HepG2 (cell line): ENCODE results near the gene TIMM17B. TPM values are rescaled to one million over a fixed set of nuclear protein-coding genes. Genes with fewer than 3 reads are reported as not detected.

Source experiments
- ATAC-seq: fragments of 200-7000 bp; cut with Tn5 transposase; 3 replicates; pipeline ENCODE4 v1.9.1; 2020; ENCODE audit warnings: mild to moderate bottlenecking, moderate library complexity
- BruUV-seq: library from RNA; stranded (reverse); fragments of 400-500 nt; replicated peaks from 2 replicates; lab custom pipeline; 2021; lab: Mats Ljungman, UMichigan
- CTCF ChIA-PET: fragments of 300-600 bp; formaldehyde crosslinking; extraction: SDS; loops from one replicate; lab custom pipeline; 2021; ENCODE audit warnings: low total read pairs, inconsistent platforms, low intra/inter-chr PET ratio; lab: Yijun Ruan, JAX
- POLR2A ChIA-PET: fragments of 350-600 bp; sonication (Branson Sonifier 250); formaldehyde crosslinking; loops from one replicate; lab custom pipeline; 2020; ENCODE audit warnings: antibody characterized with exemption, inconsistent platforms; lab: Yijun Ruan, JAX
- DNase-seq: peaks from one replicate; pipeline ENCODE4 v3.0.0-alpha.2; 2015; ENCODE audit warnings: low spot score
- FAIRE-seq: peaks from 3 replicates; lab custom pipeline; 2011; peaks lifted over from hg19 to GRCh38; lab: Jason Lieb, UNC
- H2AFZ ChIP-seq: one replicate; pipeline ENCODE4 v1.6.1; 2011; ENCODE audit warnings: low read length, inconsistent platforms
- H3K27ac ChIP-seq: fragments of 300-600 bp; 3 replicates; pipeline ENCODE4 v1.8.0; 2011; ENCODE audit warnings: mixed run types, mild to moderate bottlenecking, mixed read lengths, low read length, inconsistent platforms; ENCODE audit not compliant: insufficient read depth; ENCODE audit errors: extremely low read length
- H3K27me3 ChIP-seq, 2 experiments: fragments of 200-600 bp in 1 of 2; 2 replicates in 1 of 2; 3 replicates in 1 of 2; pipeline versions ENCODE4 v1.6.0 to v1.8.0; 2011; ENCODE audit warnings: low read length in 2 of 2, mild to moderate bottlenecking in 2 of 2, moderate library complexity in 2 of 2, inconsistent platforms in 1 of 2; ENCODE audit not compliant: insufficient read depth in 2 of 2, control insufficient read depth in 1 of 2
- H3K36me3 ChIP-seq, 2 experiments: fragments of 200-600 bp in 1 of 2; replicated peaks in 1 of 2; 2 replicates in 1 of 2; 3 replicates in 1 of 2; pipeline versions ENCODE4 v1.5.1 to v1.8.0; 2011; ENCODE audit warnings: low read length in 2 of 2, inconsistent platforms in 1 of 2; ENCODE audit not compliant: insufficient read depth in 2 of 2, control insufficient read depth in 1 of 2
- H3K4me1 ChIP-seq: 2 replicates; pipeline ENCODE4 v1.5.1; 2012; ENCODE audit warnings: low read length, inconsistent platforms; ENCODE audit not compliant: insufficient read depth
- H3K4me2 ChIP-seq: 2 replicates; pipeline ENCODE4 v1.6.0; 2011; ENCODE audit warnings: low read depth, low read length, inconsistent platforms
- H3K4me3 ChIP-seq, 3 experiments: fragments of 200-600 bp in 1 of 3; sonication (generic), shearing (Covaris generic) in 1 of 3; replicated peaks in 1 of 3; 2 replicates each; pipeline ENCODE4 v1.5.1; 2011 to 2016; ENCODE audit warnings: low read length in 3 of 3, inconsistent platforms in 2 of 3, low read depth in 2 of 3, mild to moderate bottlenecking in 2 of 3, control low read depth in 1 of 3, mixed read lengths in 1 of 3; ENCODE audit not compliant: insufficient read depth in 1 of 3
- H3K79me2 ChIP-seq: one replicate; pipeline ENCODE4 v1.6.1; 2011; ENCODE audit warnings: low read length, inconsistent platforms; ENCODE audit not compliant: insufficient read depth
- H3K9ac ChIP-seq: 2 replicates; pipeline ENCODE4 v1.6.0; 2011; ENCODE audit warnings: mild to moderate bottlenecking, low read depth, low read length, inconsistent platforms; ENCODE audit not compliant: insufficient read depth
- H3K9me3 ChIP-seq: 2 replicates; pipeline ENCODE4 v1.5.1; 2012; ENCODE audit warnings: mild to moderate bottlenecking, low read length
- H4K20me1 ChIP-seq: 2 replicates; pipeline ENCODE4 v1.6.0; 2011; ENCODE audit warnings: inconsistent platforms, mild to moderate bottlenecking, low read length, moderate library complexity; ENCODE audit not compliant: insufficient read depth
- CERS6 ChIP-seq: sonication (generic); formaldehyde crosslinking; IDR thresholded peaks from 2 replicates; pipeline ENCODE4 v1.5.0; 2020; ENCODE audit warnings: missing genetic modification reagents
- HOXA5 ChIP-seq: sonication (generic); formaldehyde crosslinking; IDR thresholded peaks from 2 replicates; pipeline ENCODE4 v1.4.0; 2020; ENCODE audit warnings: missing genetic modification reagents
- JARID2 ChIP-seq: sonication (generic); formaldehyde crosslinking; IDR thresholded peaks from 2 replicates; pipeline ENCODE4 v1.8.1; 2023; ENCODE audit warnings: missing genetic modification reagents, inconsistent platforms; ENCODE audit not compliant: insufficient replicate concordance
- KLF15 ChIP-seq: sonication (generic); formaldehyde crosslinking; IDR thresholded peaks from 2 replicates; pipeline ENCODE4 v1.8.1; 2023; ENCODE audit warnings: borderline replicate concordance, mild to moderate bottlenecking, inconsistent platforms, missing genetic modification reagents, mixed read lengths
- MEIS1 ChIP-seq: sonication (generic); formaldehyde crosslinking; IDR thresholded peaks from 2 replicates; pipeline ENCODE4 v1.9.0; 2021; ENCODE audit warnings: mild to moderate bottlenecking, missing genetic modification reagents, moderate library complexity, borderline replicate concordance
- PRDM4 ChIP-seq: sonication (generic); formaldehyde crosslinking; IDR thresholded peaks from 2 replicates; pipeline ENCODE4 v1.9.0; 2021; ENCODE audit warnings: missing genetic modification reagents, borderline replicate concordance
- ZFP90 ChIP-seq: sonication (generic); formaldehyde crosslinking; IDR thresholded peaks from 2 replicates; pipeline ENCODE4 v1.8.0; 2022; ENCODE audit warnings: missing genetic modification reagents, mild to moderate bottlenecking, inconsistent platforms, borderline replicate concordance
- ZNF414 ChIP-seq: sonication (generic); formaldehyde crosslinking; IDR thresholded peaks from 2 replicates; pipeline ENCODE4 v1.5.0; 2020; ENCODE audit warnings: missing genetic modification reagents
- WGBS: methylation state at CpG from one replicate; pipeline ENCODE4 v1.1.6; 2017; ENCODE audit warnings: low lambda C conversion rate; 5-methylcytosine and 5-hydroxymethylcytosine counted together
- in situ Hi-C: cut with HindIII; loops from 2 replicates; pipeline ENCODE4 v1.10.0; 2017; ENCODE audit warnings: low pct_unique_long_range_greater_than_20kb; ENCODE audit not compliant: extremely low pct_ligation_motif_present
- intact Hi-C: fragments of 100-400 bp; cut with micrococcal nuclease; formaldehyde crosslinking; loops from one replicate; pipeline ENCODE4 v1.10.0; 2022; ENCODE audit not compliant: unreplicated experiment
- polyA plus RNA-seq, 8 experiments: library from polyadenylated mRNA; depleted of rRNA in 3 of 8; stranded (reverse) in 7 of 8; unstranded in 1 of 8; fragments of >200 nt; fragmentation: Illumina TruSeq in 4 of 8; extraction: Trizol in 4 of 8; gene quantifications; 2 replicates each; pipeline versions ENCODE4 v1.2.1 to v1.2.3, GENCODE V29; 2011 to 2016; ENCODE audit warnings: low read depth in 4 of 8, missing spikeins in 1 of 8, mixed read lengths in 1 of 8; ENCODE audit not compliant: insufficient read depth in 1 of 8
- total RNA-seq, 5 experiments: library from RNA; depleted of rRNA; stranded (reverse); fragments of >200 nt; fragmentation: Illumina TruSeq; extraction: Trizol; gene quantifications; 2 replicates each; pipeline ENCODE4 v1.2.3, GENCODE V29; 2016; ENCODE audit warnings: low read depth in 1 of 5

TIMM17B gene
- total and polyA plus RNA-seq, 2 of the 13 experiments (the other 11 are each of a cell fraction or from before 2014, with no cell fraction given) = 56.0 to 72.5 TPM

DNA sequence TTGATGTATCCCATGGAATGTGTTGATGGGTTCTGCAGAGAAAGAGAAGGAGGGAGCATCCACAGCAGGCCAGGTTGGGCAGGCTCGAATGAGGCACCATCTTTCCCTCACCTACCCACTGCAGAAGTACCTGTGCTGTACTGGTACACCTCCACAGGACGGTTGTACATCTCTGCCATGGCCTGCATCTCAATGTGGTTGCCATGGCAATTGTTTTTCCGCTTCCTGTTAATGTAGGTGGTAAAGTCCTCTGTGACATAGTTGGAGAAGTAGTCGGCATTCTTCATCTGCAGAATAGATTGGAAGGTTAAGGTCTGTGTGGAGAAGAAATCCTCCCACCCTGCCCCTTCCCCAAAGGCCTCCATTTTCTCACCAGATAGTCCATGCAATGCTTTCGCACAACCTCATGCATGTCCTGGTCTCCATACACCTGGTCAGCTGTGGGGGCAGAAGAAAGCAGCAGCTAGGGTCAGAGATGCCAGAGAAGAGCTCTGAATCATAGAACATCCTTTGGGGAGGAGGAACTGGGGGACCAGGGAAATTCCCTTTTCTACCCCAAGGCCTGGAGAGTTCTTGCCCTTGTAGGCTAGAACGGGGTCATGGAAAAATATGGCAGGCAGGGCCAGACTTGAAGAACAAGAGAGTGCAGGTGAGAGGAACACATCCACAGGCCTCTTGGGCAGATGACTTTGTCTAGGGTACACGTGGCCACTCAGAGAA, 37.2 kb upstream of the TIMM17B start (continued):
- TF ChIP-seq PRDM4 = no peak
- TF ChIP-seq KLF15 (CRISPR knock-in tag) = no peak
- TF ChIP-seq CERS6 (CRISPR knock-in tag) = no peak
- TF ChIP-seq ZNF414 (CRISPR knock-in tag) = no peak

GRCh38 chrX:48933757-48934156, 36.2 kb upstream of the TIMM17B start:
- FAIRE-seq (no peak), ATAC-seq (no peak), DNase-seq (no peak)
- peaks cover 5 to 23% of the 10 kb centered on the region in 2 experiments; a peak in 4 of 5 replicates for H3K36me3 ChIP-seq
- no TSS peak for BruUV-seq
- in situ Hi-C loops = no loop called here
- intact Hi-C loops = no loop called here
- no peaks in the 10 kb centered on the region for H3K9me3 ChIP-seq
- no peak overlapping the region for H3K4me2 ChIP-seq
- H3K27me3 ChIP-seq = no peaks in the 10 kb centered on the region
- no peaks in the 10 kb centered on the region for H3K4me1 ChIP-seq
- CTCF ChIA-PET = no interaction called here
- H3K9ac ChIP-seq = no peak overlapping the region
- POLR2A ChIA-PET = no interaction called here
- H3K4me3 ChIP-seq = no peak overlapping the region
- 96% methylated on average over 2 of the region's 2 CpGs for WGBS
- no peaks in the 10 kb centered on the region for H4K20me1 ChIP-seq
- no peak for TF ChIP-seq HOXA5 (CRISPR knock-in tag)
- no peak for TF ChIP-seq ZFP90 (CRISPR knock-in tag)
- no peak for TF ChIP-seq JARID2
- no peak for TF ChIP-seq MEIS1 (CRISPR knock-in tag)
- no peak overlapping the region for H3K27ac ChIP-seq
- H2AFZ ChIP-seq = no peak overlapping the region
- H3K79me2 ChIP-seq = peaks cover 3% of the 10 kb centered on the region
